Smooth muscle cell (in vitro differentiated cells): Measurements from ENCODE around the gene FPGS. TPM values are rescaled to one million over a fixed set of nuclear protein-coding genes. Genes with fewer than 3 reads are reported as not detected.

Experiments
- DNase-seq: peaks from one replicate; lab custom pipeline; 2025; ENCODE audit not compliant: unreplicated experiment; lab: John Stamatoyannopoulos, UW
- H2AFZ ChIP-seq: fragments of 200-600 bp; sonication (generic); 2 replicates; pipeline ENCODE4 v1.6.0; 2016; ENCODE audit warnings: antibody characterized with exemption, low read depth, mild to moderate bottlenecking
- H3F3A ChIP-seq: fragments of 200-600 bp; sonication (generic); 2 replicates; pipeline ENCODE4 v1.6.0; 2017; ENCODE audit warnings: antibody characterized with exemption, low read depth
- H3K27ac ChIP-seq: fragments of 200-600 bp; sonication (generic); 2 replicates; pipeline ENCODE4 v1.5.1; 2016; ENCODE audit warnings: low read depth, mild to moderate bottlenecking
- H3K27me3 ChIP-seq: fragments of 200-600 bp; sonication (generic); 2 replicates; pipeline ENCODE4 v1.6.1; 2016; ENCODE audit warnings: low read depth, mild to moderate bottlenecking
- H3K36me3 ChIP-seq: fragments of 200-600 bp; sonication (generic); 2 replicates; pipeline ENCODE4 v1.5.1; 2016; ENCODE audit warnings: low read depth
- H3K4me1 ChIP-seq: fragments of 200-600 bp; sonication (generic); 2 replicates; pipeline ENCODE4 v1.5.1; 2016; ENCODE audit warnings: low read depth
- H3K4me2 ChIP-seq: fragments of 200-600 bp; sonication (generic); 2 replicates; pipeline ENCODE4 v1.6.0; 2016; ENCODE audit warnings: mild to moderate bottlenecking
- H3K4me3 ChIP-seq: fragments of 200-600 bp; sonication (generic); 2 replicates; pipeline ENCODE4 v1.5.1; 2016; ENCODE audit warnings: mild to moderate bottlenecking
- H3K79me2 ChIP-seq: fragments of 200-600 bp; sonication (generic); 2 replicates; pipeline ENCODE4 v1.6.0; 2016; ENCODE audit warnings: low read depth, mild to moderate bottlenecking
- H3K9ac ChIP-seq: fragments of 200-600 bp; sonication (generic); 2 replicates; pipeline ENCODE4 v1.6.0; 2016; ENCODE audit warnings: low read depth
- H3K9me3 ChIP-seq: fragments of 200-600 bp; sonication (generic); replicated peaks from 2 replicates; pipeline ENCODE4 v1.5.1; 2016; ENCODE audit warnings: low read depth
- H4K20me1 ChIP-seq: fragments of 200-600 bp; sonication (generic); 2 replicates; pipeline ENCODE4 v1.6.0; 2016; ENCODE audit warnings: low read depth
- WGBS: methylation state at CpG from one replicate; pipeline ENCODE4 v1.1.7; 2016; ENCODE audit warnings: low lambda C conversion rate; 5-methylcytosine and 5-hydroxymethylcytosine counted together
- polyA plus RNA-seq: library from polyadenylated mRNA; unstranded; fragments of >200 nt; fragmentation: Nextera tagmentation; extraction: Ambion mirVana; gene quantifications from 2 replicates; pipeline ENCODE4 v1.2.1, GENCODE V29; 2016
- total RNA-seq: library from RNA; depleted of rRNA; stranded (reverse); fragments of >200 nt; gene quantifications from 2 replicates; pipeline ENCODE4 v1.2.3, GENCODE V29; 2014
- TF ChIP-seq, protein P1 (sequence below): fragments of 200-600 bp; sonication (generic); IDR thresholded peaks from 2 replicates; pipeline ENCODE4 v1.5.1; 2017; ENCODE audit warnings: borderline replicate concordance, mild to moderate bottlenecking, antibody characterized with exemption; ENCODE audit not compliant: insufficient read depth, poor library complexity, severe bottlenecking

Gene FPGS
- total and polyA plus RNA-seq, 2 experiments from 2014 or later: 12.9 to 34.9 TPM

DNA sequence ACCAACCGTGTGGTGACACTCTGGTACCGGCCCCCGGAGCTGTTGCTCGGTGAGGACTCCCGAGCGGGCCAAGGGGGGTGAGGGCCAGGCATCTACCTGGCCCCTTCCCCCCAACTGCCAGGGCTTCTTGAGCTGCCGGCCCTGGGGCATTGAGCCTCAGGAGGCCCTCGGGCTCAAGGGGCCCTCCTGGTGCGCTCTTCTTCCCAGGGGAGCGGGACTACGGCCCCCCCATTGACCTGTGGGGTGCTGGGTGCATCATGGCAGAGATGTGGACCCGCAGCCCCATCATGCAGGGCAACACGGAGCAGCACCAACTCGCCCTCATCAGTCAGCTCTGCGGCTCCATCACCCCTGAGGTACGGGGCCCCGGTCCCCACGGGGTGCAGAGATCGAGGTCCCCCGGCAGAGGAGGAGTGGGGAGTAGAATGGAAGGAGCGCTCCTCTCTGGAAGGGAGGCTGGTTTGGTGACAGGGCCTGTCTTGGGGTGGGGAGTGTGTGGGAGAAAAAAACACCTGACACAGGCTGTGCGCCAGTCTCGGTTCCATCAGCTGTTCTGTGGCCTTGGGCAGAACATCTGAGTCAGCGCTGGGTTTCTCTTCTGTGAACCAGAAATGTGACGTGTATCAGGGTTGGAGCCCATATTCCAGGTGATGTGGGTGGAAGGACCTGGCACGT is 14.2 kb upstream of the FPGS start:
- 95% methylated on average over 26 of the region's 26 CpGs for WGBS
- Histone ChIP-seq H2AFZ (no peak overlapping the region), H3K27me3 (no peaks in the 10 kb centered on the region), H3K4me1 (peaks cover 8% of the 10 kb centered on the region), H3K79me2 (peaks cover 45% of the 10 kb centered on the region), H3F3A (peaks cover 8% of the 10 kb centered on the region), H3K4me3 (no peak overlapping the region), H3K9me3 (no peaks in the 10 kb centered on the region), H4K20me1 (peaks cover 73% of the 10 kb centered on the region), H3K4me2 (no peak overlapping the region), H3K36me3 (peaks cover 14% of the 10 kb centered on the region), H3K9ac (no peak overlapping the region), H3K27ac (no peak overlapping the region)
- no peak for DNase-seq
- TF ChIP-seq, protein P1, sequence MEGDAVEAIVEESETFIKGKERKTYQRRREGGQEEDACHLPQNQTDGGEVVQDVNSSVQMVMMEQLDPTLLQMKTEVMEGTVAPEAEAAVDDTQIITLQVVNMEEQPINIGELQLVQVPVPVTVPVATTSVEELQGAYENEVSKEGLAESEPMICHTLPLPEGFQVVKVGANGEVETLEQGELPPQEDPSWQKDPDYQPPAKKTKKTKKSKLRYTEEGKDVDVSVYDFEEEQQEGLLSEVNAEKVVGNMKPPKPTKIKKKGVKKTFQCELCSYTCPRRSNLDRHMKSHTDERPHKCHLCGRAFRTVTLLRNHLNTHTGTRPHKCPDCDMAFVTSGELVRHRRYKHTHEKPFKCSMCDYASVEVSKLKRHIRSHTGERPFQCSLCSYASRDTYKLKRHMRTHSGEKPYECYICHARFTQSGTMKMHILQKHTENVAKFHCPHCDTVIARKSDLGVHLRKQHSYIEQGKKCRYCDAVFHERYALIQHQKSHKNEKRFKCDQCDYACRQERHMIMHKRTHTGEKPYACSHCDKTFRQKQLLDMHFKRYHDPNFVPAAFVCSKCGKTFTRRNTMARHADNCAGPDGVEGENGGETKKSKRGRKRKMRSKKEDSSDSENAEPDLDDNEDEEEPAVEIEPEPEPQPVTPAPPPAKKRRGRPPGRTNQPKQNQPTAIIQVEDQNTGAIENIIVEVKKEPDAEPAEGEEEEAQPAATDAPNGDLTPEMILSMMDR: no peak

DNA sequence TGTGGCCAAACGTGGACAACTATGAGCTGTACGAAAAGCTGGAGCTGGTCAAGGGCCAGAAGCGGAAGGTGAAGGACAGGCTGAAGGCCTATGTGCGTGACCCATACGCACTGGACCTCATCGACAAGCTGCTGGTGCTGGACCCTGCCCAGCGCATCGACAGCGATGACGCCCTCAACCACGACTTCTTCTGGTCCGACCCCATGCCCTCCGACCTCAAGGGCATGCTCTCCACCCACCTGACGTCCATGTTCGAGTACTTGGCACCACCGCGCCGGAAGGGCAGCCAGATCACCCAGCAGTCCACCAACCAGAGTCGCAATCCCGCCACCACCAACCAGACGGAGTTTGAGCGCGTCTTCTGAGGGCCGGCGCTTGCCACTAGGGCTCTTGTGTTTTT is 13.5 kb upstream of the FPGS start:
- Histone ChIP-seq H3K4me3 (no peak overlapping the region), H3K36me3 (peaks cover 14% of the 10 kb centered on the region), H3K4me2 (no peak overlapping the region), H3K4me1 (peaks cover 8% of the 10 kb centered on the region), H2AFZ (no peak overlapping the region), H3K27me3 (no peaks in the 10 kb centered on the region), H3F3A (peaks cover 8% of the 10 kb centered on the region), H3K9me3 (no peaks in the 10 kb centered on the region), H4K20me1 (peaks cover 77% of the 10 kb centered on the region), H3K9ac (no peak overlapping the region), H3K79me2 (peaks cover 45% of the 10 kb centered on the region), H3K27ac (no peak overlapping the region)
- 96% methylated on average over 25 of the region's 25 CpGs for WGBS
- no peak for DNase-seq
- TF ChIP-seq, protein P1: no peak

GRCh38 chr9:127790094-127790855 is 12.4 kb upstream of the FPGS start:
- Histone ChIP-seq H4K20me1 (peaks cover 84% of the 10 kb centered on the region), H3K79me2 (peaks cover 45% of the 10 kb centered on the region), H3K27ac (no peak overlapping the region), H3K4me2 (no peak overlapping the region), H3F3A (peaks cover 8% of the 10 kb centered on the region), H3K9ac (no peak overlapping the region), H3K4me1 (peaks cover 8% of the 10 kb centered on the region), H3K9me3 (no peaks in the 10 kb centered on the region), H3K27me3 (no peaks in the 10 kb centered on the region), H2AFZ (no peak overlapping the region), H3K4me3 (no peak overlapping the region), H3K36me3 (peaks cover 14% of the 10 kb centered on the region)
- no peak for DNase-seq
- 96% methylated on average over 9 of the region's 9 CpGs for WGBS
- TF ChIP-seq, protein P1: no peak

- no peak overlapping the region for H3K4me3 ChIP-seq
- H3K36me3 ChIP-seq: peaks cover 14% of the 10 kb centered on the region
- no peak for DNase-seq
- H3K4me1 ChIP-seq: peaks cover 8% of the 10 kb centered on the region
- no peak overlapping the region for H3K27ac ChIP-seq
- H4K20me1 ChIP-seq: peaks cover 84% of the 10 kb centered on the region
- no peak overlapping the region for H2AFZ ChIP-seq
- H3K9me3 ChIP-seq: no peaks in the 10 kb centered on the region
- no peak overlapping the region for H3K9ac ChIP-seq
- WGBS: 97% methylated on average over 4 of the region's 4 CpGs
- peaks cover 8% of the 10 kb centered on the region for H3F3A ChIP-seq
- H3K79me2 ChIP-seq: peaks cover 44% of the 10 kb centered on the region
- no peak overlapping the region for H3K4me2 ChIP-seq
- TF ChIP-seq, protein P1: no peak
- no peaks in the 10 kb centered on the region for H3K27me3 ChIP-seq
These were observed 11.6 kb upstream of the FPGS start for GRCh38 chr9:127791085-127791484.
